Activated B cell treated with CpG ODN at 0.5 μM for 24 hours (primary cell): ENCODE data around the gene HBG2. TPM values are rescaled to one million over a fixed set of nuclear protein-coding genes. Genes with fewer than 3 reads are reported as not detected.

Experiments used
- ATAC-seq: fragments of 200-7000 bp; cut with Tn5 transposase; one replicate; pipeline ENCODE4 v1.10.0; 2021; ENCODE audit warnings: low read depth, mild to moderate bottlenecking, moderate library complexity
- CTCF ChIA-PET: fragments of 350-600 bp; sonication (Branson Sonifier 250); formaldehyde crosslinking; loops from one replicate; lab custom pipeline; 2021; ENCODE audit warnings: antibody characterized with exemption; lab: Charles Lee
- POLR2A ChIA-PET: fragments of 350-600 bp; sonication (Branson Sonifier 250); formaldehyde crosslinking; loops from one replicate; lab custom pipeline; 2021; ENCODE audit warnings: antibody characterized with exemption; lab: Charles Lee
- DNase-seq: peaks from one replicate; pipeline ENCODE4 v3.0.0; 2022
- H3K27ac Mint-ChIP-seq: one replicate; pipeline ENCODE4 v1.8.0; 2020; ENCODE audit warnings: mixed read lengths
- H3K27me3 Mint-ChIP-seq: one replicate; pipeline ENCODE4 v1.8.0; 2021; ENCODE audit warnings: mixed read lengths
- H3K36me3 Mint-ChIP-seq: one replicate; pipeline ENCODE4 v1.8.0; 2021; ENCODE audit warnings: low read depth, mixed read lengths
- H3K4me1 Mint-ChIP-seq: one replicate; pipeline ENCODE4 v1.8.0; 2021; ENCODE audit warnings: mixed read lengths
- H3K4me3 Mint-ChIP-seq: one replicate; pipeline ENCODE4 v1.8.0; 2020; ENCODE audit warnings: mild to moderate bottlenecking, mixed read lengths
- H3K9me3 Mint-ChIP-seq: one replicate; pipeline ENCODE4 v1.8.0; 2020; ENCODE audit warnings: mixed read lengths
- CTCF ChIP-seq: fragments of 200-600 bp; IDR thresholded peaks from one replicate; pipeline ENCODE4 v1.8.0; 2022; ENCODE audit warnings: antibody characterized with exemption, mild to moderate bottlenecking
- intact Hi-C: fragments of 100-400 bp; cut with micrococcal nuclease; formaldehyde crosslinking; loops from one replicate; pipeline ENCODE4 v1.15.1; 2024
- total RNA-seq: library from RNA; stranded (reverse); gene quantifications from 2 replicates; pipeline ENCODE4 v1.2.3, GENCODE V29; 2022

The HBG2 gene
- total RNA-seq, 1 donor from 2014 or later, result not detected

DNA sequence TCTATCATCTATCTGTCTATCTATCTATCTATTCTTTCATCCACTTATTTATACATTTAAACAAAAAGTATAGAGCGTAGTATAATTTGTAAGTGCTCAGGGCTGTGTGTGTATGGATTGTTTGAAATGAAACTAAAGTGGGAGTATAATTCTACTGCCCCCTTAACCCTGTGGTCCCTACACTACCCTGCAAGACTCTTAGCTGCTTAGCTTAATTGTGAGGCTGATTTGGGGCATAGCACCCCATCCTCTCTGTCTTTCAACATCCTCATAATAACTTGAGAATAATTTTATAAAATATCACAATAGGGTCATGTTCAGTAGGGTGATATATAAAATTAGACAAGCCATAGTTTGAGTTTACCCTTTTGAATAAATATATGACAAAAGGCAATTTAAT lies 35.5 kb upstream of the HBG2 start:
- DNase-seq (no peak), ATAC-seq (no peak)
- no peak overlapping the region for H3K27ac Mint-ChIP-seq
- intact Hi-C loops, result no loop called here
- TF ChIP-seq CTCF, result no peak
- ChIA-PET POLR2A (no interaction called here), CTCF (no interaction called here)
- H3K9me3 Mint-ChIP-seq, result no peaks in the 10 kb centered on the region
- H3K4me3 Mint-ChIP-seq, result no peak overlapping the region
- no peaks in the 10 kb centered on the region for H3K4me1 Mint-ChIP-seq
- H3K27me3 Mint-ChIP-seq, result no peaks in the 10 kb centered on the region
- H3K36me3 Mint-ChIP-seq, result no peaks in the 10 kb centered on the region

GRCh38 chr11:5289696-5290095 lies 35.1 kb upstream of the HBG2 start:
- POLR2A ChIA-PET, result no interaction called here
- no peaks in the 10 kb centered on the region for H3K4me1 Mint-ChIP-seq
- intact Hi-C loops, result no loop called here

DNA sequence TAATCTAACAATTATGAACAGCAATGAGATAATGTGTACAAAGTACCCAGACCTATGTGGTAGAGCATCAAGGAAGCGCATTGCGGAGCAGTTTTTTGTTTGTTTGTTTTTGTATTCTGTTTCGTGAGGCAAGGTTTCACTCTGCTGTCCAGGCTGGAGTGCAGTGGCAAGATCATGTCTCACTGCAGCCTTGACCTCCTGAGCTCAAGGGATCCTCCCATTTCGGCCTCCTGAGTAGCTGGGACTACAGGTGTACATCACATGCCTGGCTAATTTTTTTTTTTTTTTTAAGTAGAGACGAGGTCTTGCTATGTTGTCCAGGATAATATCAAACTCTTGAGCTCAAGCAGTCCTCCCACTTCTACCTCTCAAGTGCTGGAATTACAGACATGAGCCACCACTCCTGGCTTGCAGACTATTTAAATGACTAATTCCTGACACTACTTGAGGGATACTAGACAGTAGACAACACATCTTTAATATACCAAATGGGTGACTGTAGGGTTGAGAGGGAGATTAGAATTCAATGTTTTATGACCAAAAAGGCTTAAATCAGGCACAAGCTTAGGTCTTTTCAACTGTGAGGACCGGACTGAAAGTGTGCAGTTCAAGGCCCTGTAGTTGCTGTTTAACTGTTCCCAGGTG lies 34.4 kb upstream of the HBG2 start:
- ChIA-PET CTCF (no interaction called here), POLR2A (no interaction called here)
- Mint-ChIP-seq H3K9me3 (no peaks in the 10 kb centered on the region), H3K27ac (no peak overlapping the region), H3K4me3 (no peak overlapping the region), H3K36me3 (no peaks in the 10 kb centered on the region), H3K4me1 (no peaks in the 10 kb centered on the region), H3K27me3 (no peaks in the 10 kb centered on the region)
- intact Hi-C loops, result no loop called here
- TF ChIP-seq CTCF, result no peak
- DNase-seq (no peak), ATAC-seq (no peak)

More at GRCh38 chr11:5289696-5290095, 35.1 kb upstream of the HBG2 start:
- H3K4me3 Mint-ChIP-seq, result no peak overlapping the region
- no peaks in the 10 kb centered on the region for H3K27me3 Mint-ChIP-seq
- DNase-seq, result no peak
- no peaks in the 10 kb centered on the region for H3K36me3 Mint-ChIP-seq
- no peak for TF ChIP-seq CTCF
- H3K27ac Mint-ChIP-seq, result no peak overlapping the region
- CTCF ChIA-PET, result no interaction called here
- ATAC-seq, result no peak
- no peaks in the 10 kb centered on the region for H3K9me3 Mint-ChIP-seq

DNA sequence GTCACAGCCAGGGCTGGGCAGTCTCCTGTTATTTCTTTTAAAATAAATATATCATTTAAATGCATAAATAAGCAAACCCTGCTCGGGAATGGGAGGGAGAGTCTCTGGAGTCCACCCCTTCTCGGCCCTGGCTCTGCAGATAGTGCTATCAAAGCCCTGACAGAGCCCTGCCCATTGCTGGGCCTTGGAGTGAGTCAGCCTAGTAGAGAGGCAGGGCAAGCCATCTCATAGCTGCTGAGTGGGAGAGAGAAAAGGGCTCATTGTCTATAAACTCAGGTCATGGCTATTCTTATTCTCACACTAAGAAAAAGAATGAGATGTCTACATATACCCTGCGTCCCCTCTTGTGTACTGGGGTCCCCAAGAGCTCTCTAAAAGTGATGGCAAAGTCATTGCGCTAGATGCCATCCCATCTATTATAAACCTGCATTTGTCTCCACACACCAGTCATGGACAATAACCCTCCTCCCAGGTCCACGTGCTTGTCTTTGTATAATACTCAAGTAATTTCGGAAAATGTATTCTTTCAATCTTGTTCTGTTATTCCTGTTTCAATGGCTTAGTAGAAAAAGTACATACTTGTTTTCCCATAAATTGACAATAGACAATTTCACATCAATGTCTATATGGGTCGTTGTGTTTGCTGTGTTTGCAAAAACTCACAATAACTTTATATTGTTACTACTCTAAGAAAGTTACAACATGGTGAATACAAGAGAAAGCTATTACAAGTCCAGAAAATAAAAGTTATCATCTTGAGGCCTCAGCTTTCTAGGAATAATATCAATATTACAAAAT lies 33.7 kb upstream of the HBG2 start:
- POLR2A ChIA-PET, result no interaction called here
- DNase-seq (no peak), ATAC-seq (no peak)
- Mint-ChIP-seq H3K4me3 (no peak overlapping the region), H3K36me3 (no peaks in the 10 kb centered on the region), H3K9me3 (no peaks in the 10 kb centered on the region), H3K4me1 (no peaks in the 10 kb centered on the region), H3K27me3 (no peaks in the 10 kb centered on the region), H3K27ac (no peak overlapping the region)
- CTCF ChIA-PET, result no interaction called here
- intact Hi-C loops, result no loop called here
- TF ChIP-seq CTCF, result no peak

DNA sequence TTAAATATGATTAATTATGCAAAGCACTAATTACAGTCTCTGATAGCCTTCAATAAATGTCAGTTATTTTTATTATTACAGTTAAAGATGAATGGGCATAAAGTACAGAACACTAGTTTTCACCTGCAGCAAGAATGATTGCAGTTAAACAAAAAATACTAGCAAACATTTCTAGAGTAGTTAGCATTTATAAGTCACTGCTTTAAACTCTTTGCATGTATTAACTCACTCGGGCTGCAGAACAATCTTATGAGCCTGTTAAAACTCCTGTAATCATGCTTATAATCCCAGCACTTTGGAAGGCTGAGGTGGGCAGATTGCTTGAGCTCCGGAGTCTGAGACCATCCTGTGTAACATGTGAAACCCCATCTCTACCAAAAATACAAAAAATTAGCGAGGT lies 32.3 kb upstream of the HBG2 start:
- POLR2A ChIA-PET, result no interaction called here
- ATAC-seq (no peak), DNase-seq (no peak)
- Mint-ChIP-seq H3K27me3 (no peaks in the 10 kb centered on the region), H3K9me3 (no peaks in the 10 kb centered on the region), H3K27ac (no peak overlapping the region), H3K4me3 (no peak overlapping the region), H3K4me1 (no peaks in the 10 kb centered on the region), H3K36me3 (no peaks in the 10 kb centered on the region)
- intact Hi-C loops, result no loop called here
- CTCF ChIA-PET, result no interaction called here
- no peak for TF ChIP-seq CTCF
